ENCODE measurements around the gene NOL11. TPM values are rescaled to one million over a fixed set of nuclear protein-coding genes. Genes with fewer than 3 reads are reported as not detected.

Gene NOL11
- total and polyA plus RNA-seq, 2 of the 8 experiments (the other 6 are each of a cell fraction or from before 2014, with no cell fraction given): 58.0 to 97.2 TPM

DNA sequence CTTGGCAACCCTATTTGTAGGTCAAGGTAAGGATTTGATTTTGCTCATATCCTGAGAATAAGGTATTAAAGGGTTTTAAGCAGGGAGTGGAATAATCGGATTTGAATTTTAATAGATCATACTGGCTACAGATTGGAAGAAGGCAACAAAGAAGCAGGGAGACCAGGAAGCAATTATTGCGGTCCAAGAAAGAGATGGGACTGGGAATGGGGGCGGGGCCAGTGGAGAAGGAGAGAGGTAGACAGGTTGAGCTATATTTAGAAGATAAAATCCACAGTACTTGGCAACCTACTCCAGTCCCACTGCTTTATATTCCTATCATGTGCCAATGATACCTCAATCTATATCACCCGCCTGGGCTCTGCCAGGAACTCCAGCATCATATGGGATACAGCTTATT, 5.8 kb upstream of the NOL11 start:
- H3K18ac ChIP-seq (ENCODE audit: extremely low read depth, low read length): no peak overlapping the region
- ChIA-PET CTCF (ENCODE audit: partially characterized antibody) (interaction anchor here (1.1 to 1.4 kb wide), 3 partner anchors 10 to 91 kb away, joined by 3 to 4 read pairs (median 4); no protein-coding TSS in a partner anchor), POLR2A (ENCODE audit: partially characterized antibody) (interaction anchor here (0.8 kb wide), 1 partner anchor 334 kb away, joined by 4 read pairs; no protein-coding TSS in a partner anchor)
- H3K4me1 ChIP-seq (replicated peaks in 1 of 4; ENCODE audit: control insufficient read depth in 3 of 4, insufficient read depth in 4 of 4, low read length in 3 of 4): peaks cover 0 to 2% (median under 1%) of the 10 kb centered on the region in 4 experiments; a peak in 1 of 7 replicates
- no peaks in the 10 kb centered on the region for H3K79me1 ChIP-seq (ENCODE audit: low read depth, low read length)
- DNase-seq (ENCODE audit: low read depth in 1 of 2, low spot score in 2 of 2) (no peak), FAIRE-seq (no peak)
- no peak overlapping the region for H2BK20ac ChIP-seq (ENCODE audit: low read length)
- no peak overlapping the region for H3K9ac ChIP-seq (replicated peaks in 1 of 4; ENCODE audit: extremely low read depth in 1 of 4, low read depth in 3 of 4, low read length in 3 of 4)
- no peak overlapping the region for H3K27ac ChIP-seq (ENCODE audit: low read depth, low read length)
- H3K23me2 ChIP-seq (ENCODE audit: low read depth, low read length): no peaks in the 10 kb centered on the region; the same call in 1 of the 2 replicates
- H4K8ac ChIP-seq (ENCODE audit: extremely low read depth, insufficient read depth, low read length): no peak overlapping the region
- H3K23ac ChIP-seq (ENCODE audit: insufficient read length): no peak overlapping the region
- no peak overlapping the region for H3K14ac ChIP-seq (ENCODE audit: insufficient read length)
- H2BK15ac ChIP-seq (ENCODE audit: low read length): no peak overlapping the region
- no peaks in the 10 kb centered on the region for H3K79me2 ChIP-seq (ENCODE audit: control insufficient read depth in 1 of 2, insufficient read depth in 2 of 2, low read length in 2 of 2)
- H2AFZ ChIP-seq (ENCODE audit: low read length): 0 out of 2 replicates have a peak overlapping the region, but pooled peaks have one; percentile 2
- peaks cover 0 to 5% of the 10 kb centered on the region in 2 experiments; a peak in 3 of 4 replicates for H3K9me3 ChIP-seq (ENCODE audit: insufficient read depth in 2 of 2, low read depth in 1 of 2, low read length in 1 of 2)
- no peaks in the 10 kb centered on the region for H3K36me3 ChIP-seq (ENCODE audit: control insufficient read depth in 2 of 4, insufficient read depth in 4 of 4, low read length in 3 of 4)
- H2AK5ac ChIP-seq (ENCODE audit: low read depth, low read length): no peak overlapping the region
- no peak overlapping the region for H4K91ac ChIP-seq (replicated peaks; ENCODE audit: insufficient read length, low read length)
- no peaks in the 10 kb centered on the region for H4K20me1 ChIP-seq (replicated peaks in 1 of 2; ENCODE audit: control insufficient read depth in 1 of 2, insufficient read depth in 2 of 2, low read length in 2 of 2)
- no peak overlapping the region for H3K4me3 ChIP-seq (ENCODE audit: extremely low read depth in 1 of 4, insufficient read depth in 2 of 4, low read depth in 3 of 4, low read length in 4 of 4)
- H3K27me3 ChIP-seq (replicated peaks in 1 of 4; ENCODE audit: control insufficient read depth in 3 of 4, extremely low read depth in 1 of 4, insufficient read depth in 3 of 4, low read length in 3 of 4): no peaks in the 10 kb centered on the region
- no peak overlapping the region for H4K5ac ChIP-seq (ENCODE audit: insufficient read length, low read depth, low read length)
- no peak overlapping the region for H2BK120ac ChIP-seq (replicated peaks; ENCODE audit: low read depth, low read length)
- H3K4ac ChIP-seq (replicated peaks; ENCODE audit: insufficient read length, low read depth, low read length): no peak overlapping the region
- 69% methylated on average over 4 of the region's 4 CpGs; no CpG with 5 or more reads in 1 of the 2 experiments for WGBS, 2 experiments (ENCODE audit: extremely low coverage in 1 of 2, insufficient coverage in 1 of 2, insufficient read length in 1 of 2, insufficient replicate concordance in 2 of 2, low coverage in 1 of 2, low lambda C conversion rate in 2 of 2, missing lambda C conversion rate in 1 of 2)
- H2BK5ac ChIP-seq (ENCODE audit: low read depth, low read length): no peak overlapping the region
- H3K56ac ChIP-seq (replicated peaks; ENCODE audit: insufficient read length, low read depth, low read length): no peak overlapping the region
- H2BK12ac ChIP-seq (ENCODE audit: low read depth, low read length): no peak overlapping the region
- no peak overlapping the region for H3K4me2 ChIP-seq (ENCODE audit: insufficient read depth in 1 of 2, low read depth in 2 of 2, low read length in 2 of 2)
- no peak for TF ChIP-seq FOSL1 (IDR thresholded peaks at IDR 0.05; ENCODE audit: insufficient read depth, low read depth, low read length)
- TF ChIP-seq RFX5 (IDR thresholded peaks at IDR 0.05; ENCODE audit: borderline replicate concordance, low read depth, low read length): no peak
- no peak for TF ChIP-seq RAD21 (IDR thresholded peaks at IDR 0.05 in 1 of 2, conservative IDR thresholded peaks at IDR 0.05 in 1 of 2; ENCODE audit: low read depth in 2 of 2, low read length in 2 of 2)
- no peak for TF ChIP-seq YY1 (IDR thresholded peaks at IDR 0.05; ENCODE audit: low read depth, low read length)
- no peak for TF ChIP-seq EZH2 (IDR thresholded peaks at IDR 0.05; ENCODE audit: low read depth, low read length, severe bottlenecking)
- no peak for TF ChIP-seq HDAC2 (IDR thresholded peaks at IDR 0.05; ENCODE audit: borderline replicate concordance in 1 of 2, low read depth in 2 of 2, low read length in 2 of 2)
- no peak for TF ChIP-seq CBX8 (IDR thresholded peaks at IDR 0.05; ENCODE audit: borderline replicate concordance, low read depth, low read length)
- TF ChIP-seq CREB1 (IDR thresholded peaks at IDR 0.05): no peak
- no peak for TF ChIP-seq TAF1 (IDR thresholded peaks at IDR 0.05; ENCODE audit: low read depth, low read length)
- no peak for TF ChIP-seq MAX (IDR thresholded peaks at IDR 0.05)
- no peak for TF ChIP-seq TBP (IDR thresholded peaks at IDR 0.05; ENCODE audit: low read depth, low read length)
- TF ChIP-seq POLR2A (IDR thresholded peaks at IDR 0.05; ENCODE audit: control extremely low read depth in 1 of 2, low read depth in 2 of 2, low read length in 2 of 2): no peak
- no peak for TF ChIP-seq KDM4A (IDR thresholded peaks at IDR 0.05; ENCODE audit: low read depth, low read length, severe bottlenecking)
- TF ChIP-seq EGR1 (IDR thresholded peaks at IDR 0.05; ENCODE audit: borderline replicate concordance, low read depth, low read length): no peak
